Measurements from ENCODE around the gene TMEM125.

The TMEM125 gene

GRCh38 chr1:43307458-43308158 lies 37.8 kb downstream of the TMEM125 start:
- in situ Hi-C loops (cut with MboI; ENCODE audit: low sequenced_read_pairs): no loop called here

- in situ Hi-C loops (cut with MboI; ENCODE audit: low sequenced_read_pairs): no loop called here
These were observed 39.0 kb downstream of the TMEM125 start for GRCh38 chr1:43308635-43309404.

- in situ Hi-C loops (cut with MboI; ENCODE audit: low sequenced_read_pairs): no loop called here
These were observed 39.7 kb downstream of the TMEM125 start for GRCh38 chr1:43309405-43310025.

GRCh38 chr1:43311521-43311920 lies 41.7 kb downstream of the TMEM125 start:
- in situ Hi-C loops (cut with MboI; ENCODE audit: low sequenced_read_pairs): no loop called here

- in situ Hi-C loops (cut with MboI; ENCODE audit: low sequenced_read_pairs): no loop called here
These were observed 42.4 kb downstream of the TMEM125 start for GRCh38 chr1:43312212-43312623.

- in situ Hi-C loops (cut with MboI; ENCODE audit: low sequenced_read_pairs): no loop called here
These were observed 43.1 kb downstream of the TMEM125 start for GRCh38 chr1:43312663-43313515.

GRCh38 chr1:43313771-43314170 lies 44.0 kb downstream of the TMEM125 start:
- in situ Hi-C loops (cut with MboI; ENCODE audit: low sequenced_read_pairs): no loop called here

- in situ Hi-C loops (cut with MboI; ENCODE audit: low sequenced_read_pairs): no loop called here
These were observed 44.5 kb downstream of the TMEM125 start for GRCh38 chr1:43314233-43314632.

- in situ Hi-C loops (cut with MboI; ENCODE audit: low sequenced_read_pairs): no loop called here
These were observed 45.7 kb downstream of the TMEM125 start for GRCh38 chr1:43315481-43315880.

GRCh38 chr1:43315963-43316737 lies 46.4 kb downstream of the TMEM125 start:
- in situ Hi-C loops (cut with MboI; ENCODE audit: low sequenced_read_pairs): no loop called here

- in situ Hi-C loops (cut with MboI; ENCODE audit: low sequenced_read_pairs): no loop called here
These were observed 47.1 kb downstream of the TMEM125 start for GRCh38 chr1:43316738-43317520.

GRCh38 chr1:43317817-43318471 lies 48.2 kb downstream of the TMEM125 start:
- in situ Hi-C loops (cut with MboI; ENCODE audit: low sequenced_read_pairs): no loop called here

GRCh38 chr1:43318831-43319230 lies 49.0 kb downstream of the TMEM125 start:
- in situ Hi-C loops (cut with MboI; ENCODE audit: low sequenced_read_pairs): no loop called here

GRCh38 chr1:43319288-43319687 lies 49.5 kb downstream of the TMEM125 start:
- in situ Hi-C loops (cut with MboI; ENCODE audit: low sequenced_read_pairs): no loop called here

- in situ Hi-C loops (cut with MboI; ENCODE audit: low sequenced_read_pairs): no loop called here
These were observed 50.0 kb downstream of the TMEM125 start for GRCh38 chr1:43319766-43320165.

GRCh38 chr1:43321331-43321891 lies 51.6 kb downstream of the TMEM125 start:
- in situ Hi-C loops (cut with MboI; ENCODE audit: low sequenced_read_pairs): no loop called here

- in situ Hi-C loops (cut with MboI; ENCODE audit: low sequenced_read_pairs): no loop called here
These were observed 52.7 kb downstream of the TMEM125 start for GRCh38 chr1:43322506-43322905.

Data from HL-60/S4 treated with retinoic acid at 250 ng/mL for 4 days and 3 days (cell line).